H9 (cell line): ENCODE results near the gene LRRC10. TPM values are rescaled to one million over a fixed set of nuclear protein-coding genes. Genes with fewer than 3 reads are reported as not detected.

ENCODE experiments used
- DNase-seq: peaks from one replicate; pipeline ENCODE4 v3.0.0-alpha.2; 2017
- H2AFZ ChIP-seq: one replicate; pipeline ENCODE4 v1.6.1; 2013; ENCODE audit warnings: mild to moderate bottlenecking, low read length, control low read depth, moderate library complexity
- H2AK5ac ChIP-seq: 2 replicates; pipeline ENCODE4 v1.6.1; 2013; ENCODE audit warnings: low read length, control low read depth, mixed read lengths; ENCODE audit not compliant: insufficient read length
- H2BK120ac ChIP-seq: one replicate; pipeline ENCODE4 v1.6.1; 2013; ENCODE audit warnings: low read depth, mild to moderate bottlenecking, low read length, control low read depth, inconsistent platforms; ENCODE audit not compliant: poor library complexity, severe bottlenecking
- H2BK12ac ChIP-seq: 2 replicates; pipeline ENCODE4 v1.6.1; 2013; ENCODE audit warnings: low read length, control low read depth, mixed read lengths, low read depth; ENCODE audit not compliant: insufficient read length
- H2BK15ac ChIP-seq: 2 replicates; pipeline ENCODE4 v1.6.1; 2013; ENCODE audit warnings: low read depth, low read length, control low read depth
- H2BK20ac ChIP-seq: one replicate; pipeline ENCODE4 v1.6.1; 2013; ENCODE audit warnings: low read depth, mild to moderate bottlenecking, low read length, control low read depth, inconsistent platforms; ENCODE audit not compliant: poor library complexity, severe bottlenecking
- H2BK5ac ChIP-seq: 2 replicates; pipeline ENCODE4 v1.6.1; 2013; ENCODE audit warnings: low read length, control low read depth, mixed read lengths; ENCODE audit not compliant: insufficient read length
- H3K14ac ChIP-seq: 2 replicates; pipeline ENCODE4 v1.6.1; 2013; ENCODE audit warnings: low read length, control low read depth; ENCODE audit not compliant: insufficient read depth
- H3K18ac ChIP-seq: 2 replicates; pipeline ENCODE4 v1.6.1; 2013; ENCODE audit warnings: low read depth, mild to moderate bottlenecking, mixed read lengths, low read length, control low read depth; ENCODE audit not compliant: insufficient read length
- H3K23ac ChIP-seq: 2 replicates; pipeline ENCODE4 v1.6.1; 2013; ENCODE audit warnings: low read length, control low read depth, mixed read lengths, low read depth; ENCODE audit not compliant: insufficient read length
- H3K23me2 ChIP-seq: 2 replicates; pipeline ENCODE4 v1.6.1; 2013; ENCODE audit warnings: low read depth, mild to moderate bottlenecking, mixed read lengths, low read length, control low read depth; ENCODE audit not compliant: insufficient read length, poor library complexity, severe bottlenecking
- H3K27ac ChIP-seq: 2 replicates; pipeline ENCODE4 v1.5.1; 2013; ENCODE audit warnings: low read length, control low read depth, mixed read lengths, low read depth; ENCODE audit not compliant: insufficient read length
- H3K27me3 ChIP-seq: 2 replicates; pipeline ENCODE4 v1.6.1; 2013; ENCODE audit warnings: low read length, control low read depth, inconsistent platforms; ENCODE audit not compliant: insufficient read depth
- H3K4ac ChIP-seq: 2 replicates; pipeline ENCODE4 v1.6.1; 2013; ENCODE audit warnings: low read depth, mild to moderate bottlenecking, control low read depth, inconsistent platforms, low read length, moderate library complexity
- H3K4me1 ChIP-seq: 2 replicates; pipeline ENCODE4 v1.6.1; 2013; ENCODE audit warnings: low read length, control low read depth, inconsistent platforms; ENCODE audit not compliant: insufficient read depth
- H3K4me2 ChIP-seq: 2 replicates; pipeline ENCODE4 v1.6.1; 2013; ENCODE audit warnings: low read length, control low read depth, mixed read lengths; ENCODE audit not compliant: insufficient read length, insufficient read depth
- H3K56ac ChIP-seq: 2 replicates; pipeline ENCODE4 v1.6.1; 2013; ENCODE audit warnings: low read depth, mild to moderate bottlenecking, mixed read lengths, low read length, control low read depth; ENCODE audit not compliant: insufficient read length
- H3K79me1 ChIP-seq: 2 replicates; pipeline ENCODE4 v1.6.1; 2013; ENCODE audit warnings: low read depth, mild to moderate bottlenecking, moderate library complexity, low read length, control low read depth, inconsistent platforms; ENCODE audit not compliant: insufficient read depth, poor library complexity, severe bottlenecking
- H3K79me2 ChIP-seq: 2 replicates; pipeline ENCODE4 v1.6.1; 2013; ENCODE audit warnings: low read length, control low read depth, inconsistent platforms; ENCODE audit not compliant: insufficient read depth
- H3K9ac ChIP-seq: 2 replicates; pipeline ENCODE4 v1.6.1; 2013; ENCODE audit warnings: low read length, control low read depth, mixed read lengths; ENCODE audit not compliant: insufficient read length; ENCODE audit errors: extremely low read depth
- H3K9me3 ChIP-seq: one replicate; pipeline ENCODE4 v1.6.1; 2013; ENCODE audit warnings: low read depth, low read length, inconsistent platforms; ENCODE audit not compliant: control insufficient read depth
- H3T11ph ChIP-seq: one replicate; pipeline ENCODE4 v1.6.1; 2013; ENCODE audit warnings: mild to moderate bottlenecking, low read length, control low read depth, inconsistent platforms
- H4K20me1 ChIP-seq: one replicate; pipeline ENCODE4 v1.6.1; 2013; ENCODE audit not compliant: control insufficient read depth, insufficient read length, insufficient read depth
- H4K5ac ChIP-seq: 2 replicates; pipeline ENCODE4 v1.6.1; 2013; ENCODE audit warnings: low read depth, mild to moderate bottlenecking, mixed read lengths, low read length, control low read depth; ENCODE audit not compliant: insufficient read length
- H4K8ac ChIP-seq: replicated peaks from 2 replicates; pipeline ENCODE4 v1.6.1; 2013; ENCODE audit warnings: low read length, control low read depth, mixed read lengths, low read depth; ENCODE audit not compliant: insufficient read length
- H4K91ac ChIP-seq: 2 replicates; pipeline ENCODE4 v1.6.1; 2013; ENCODE audit warnings: low read depth, mild to moderate bottlenecking, moderate library complexity, mixed read lengths, low read length, control low read depth; ENCODE audit not compliant: insufficient read length
- H3K27ac Mint-ChIP-seq, 3 experiments: 2 replicates in 2 of 3; 3 replicates in 1 of 3; pipeline ENCODE4 v1.8.0; 2020 to 2021; ENCODE audit warnings: mixed read lengths in 3 of 3, mild to moderate bottlenecking in 1 of 3, moderate library complexity in 1 of 3
- H3K27me3 Mint-ChIP-seq: 2 replicates; pipeline ENCODE4 v1.8.0; 2021; ENCODE audit warnings: low read depth, mild to moderate bottlenecking, moderate library complexity, mixed read lengths
- H3K36me3 Mint-ChIP-seq, 3 experiments: 2 replicates in 2 of 3; 3 replicates in 1 of 3; pipeline ENCODE4 v1.8.0; 2020 to 2021; ENCODE audit warnings: low read depth in 3 of 3, mixed read lengths in 3 of 3; ENCODE audit not compliant: insufficient read depth in 1 of 3
- H3K4me1 Mint-ChIP-seq, 2 experiments: 2 replicates each; pipeline ENCODE4 v1.8.0; 2020; ENCODE audit warnings: mixed read lengths in 2 of 2
- H3K4me3 Mint-ChIP-seq, 2 experiments: 2 replicates in 1 of 2; 3 replicates in 1 of 2; pipeline ENCODE4 v1.8.0; 2020 to 2021; ENCODE audit warnings: mild to moderate bottlenecking in 2 of 2, mixed read lengths in 2 of 2, moderate library complexity in 1 of 2
- H3K9me3 Mint-ChIP-seq, 2 experiments: 2 replicates in 1 of 2; 3 replicates in 1 of 2; pipeline ENCODE4 v1.8.0; 2020; ENCODE audit warnings: mild to moderate bottlenecking in 2 of 2, mixed read lengths in 2 of 2, moderate library complexity in 1 of 2
- WGBS: extraction: QIAGEN DNeasy Blood & Tissue Kit; methylation state at CpG from one replicate; pipeline ENCODE4 v1.1.7; 2013; ENCODE audit warnings: missing lambda C conversion rate, low lambda C conversion rate, mixed read lengths; ENCODE audit not compliant: insufficient read length; ENCODE audit errors: extremely low coverage; 5-methylcytosine and 5-hydroxymethylcytosine counted together
- total RNA-seq: library from RNA; stranded (reverse); gene quantifications from 2 replicates; pipeline ENCODE4 v1.2.1, GENCODE V29; 2021
- TF ChIP-seq, protein P1 (sequence below): fragments of 200-600 bp; sonication (generic); conservative IDR thresholded peaks from 3 replicates; pipeline ENCODE4 v1.8.0; 2021; ENCODE audit warnings: antibody characterized with exemption, mild to moderate bottlenecking

The LRRC10 gene
- total RNA-seq, 1 experiment from 2014 or later = not detected

DNA sequence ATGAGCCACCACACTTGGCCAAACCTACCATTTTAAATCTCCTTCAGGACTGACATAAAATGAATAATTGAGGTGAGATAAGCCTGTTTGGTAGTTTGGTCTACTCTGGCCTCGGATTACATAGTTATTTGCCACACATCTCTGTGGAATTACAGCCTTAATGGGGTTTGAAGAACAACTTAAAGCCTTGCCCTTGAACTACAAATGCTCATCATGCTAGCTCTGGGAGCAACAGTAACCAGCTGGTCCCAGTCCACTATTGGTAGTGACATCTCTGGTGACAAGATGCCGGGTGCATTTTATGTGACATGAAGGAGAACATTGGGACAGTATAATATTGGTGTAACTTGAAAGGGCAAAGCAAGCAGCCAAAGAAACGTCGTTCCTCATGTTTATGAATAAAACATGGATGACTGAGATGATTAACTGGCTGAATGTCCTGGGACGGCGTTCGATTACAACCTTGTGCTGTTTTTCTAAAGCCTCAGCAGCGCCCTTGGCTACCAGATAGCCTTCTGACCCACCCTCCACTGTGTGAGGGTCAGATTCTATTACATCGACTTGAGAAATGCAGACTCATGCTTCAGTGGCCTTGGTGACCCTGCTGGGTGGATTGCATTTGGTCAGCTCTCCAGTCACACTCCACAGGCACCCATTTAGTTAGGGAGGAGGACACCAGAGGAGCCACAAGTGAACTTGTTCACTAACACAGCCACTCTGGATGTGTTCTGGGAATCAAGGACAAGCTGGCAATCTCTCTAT is 46.9 kb upstream of the LRRC10 start:
- no peak overlapping the region for H3K4me3 Mint-ChIP-seq
- no peaks in the 10 kb centered on the region for H3K36me3 Mint-ChIP-seq
- no peaks in the 10 kb centered on the region for H3K4me1 ChIP-seq

More for the DNA sequence above, 46.9 kb upstream of the LRRC10 start:
- H3T11ph ChIP-seq = no peak overlapping the region
- H4K8ac ChIP-seq = no peak overlapping the region
- TF ChIP-seq, protein P1, sequence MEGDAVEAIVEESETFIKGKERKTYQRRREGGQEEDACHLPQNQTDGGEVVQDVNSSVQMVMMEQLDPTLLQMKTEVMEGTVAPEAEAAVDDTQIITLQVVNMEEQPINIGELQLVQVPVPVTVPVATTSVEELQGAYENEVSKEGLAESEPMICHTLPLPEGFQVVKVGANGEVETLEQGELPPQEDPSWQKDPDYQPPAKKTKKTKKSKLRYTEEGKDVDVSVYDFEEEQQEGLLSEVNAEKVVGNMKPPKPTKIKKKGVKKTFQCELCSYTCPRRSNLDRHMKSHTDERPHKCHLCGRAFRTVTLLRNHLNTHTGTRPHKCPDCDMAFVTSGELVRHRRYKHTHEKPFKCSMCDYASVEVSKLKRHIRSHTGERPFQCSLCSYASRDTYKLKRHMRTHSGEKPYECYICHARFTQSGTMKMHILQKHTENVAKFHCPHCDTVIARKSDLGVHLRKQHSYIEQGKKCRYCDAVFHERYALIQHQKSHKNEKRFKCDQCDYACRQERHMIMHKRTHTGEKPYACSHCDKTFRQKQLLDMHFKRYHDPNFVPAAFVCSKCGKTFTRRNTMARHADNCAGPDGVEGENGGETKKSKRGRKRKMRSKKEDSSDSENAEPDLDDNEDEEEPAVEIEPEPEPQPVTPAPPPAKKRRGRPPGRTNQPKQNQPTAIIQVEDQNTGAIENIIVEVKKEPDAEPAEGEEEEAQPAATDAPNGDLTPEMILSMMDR = no peak
- H3K4ac ChIP-seq = no peak overlapping the region
- H3K27me3 ChIP-seq = no peaks in the 10 kb centered on the region
- Mint-ChIP-seq H3K4me1 (no peaks in the 10 kb centered on the region), H3K27me3 (no peaks in the 10 kb centered on the region), H3K27ac (no peak overlapping the region), H3K9me3 (no peaks in the 10 kb centered on the region)
- no peak for DNase-seq
- no peaks in the 10 kb centered on the region for H3K9me3 ChIP-seq
- no peak overlapping the region for H3K56ac ChIP-seq
- no peak overlapping the region for H3K14ac ChIP-seq
- no peak overlapping the region for H2BK12ac ChIP-seq
- no peak overlapping the region for H2BK15ac ChIP-seq
- H3K18ac ChIP-seq = no peak overlapping the region
- H2BK5ac ChIP-seq = no peak overlapping the region
- no peaks in the 10 kb centered on the region for H3K79me2 ChIP-seq
- no peaks in the 10 kb centered on the region for H3K79me1 ChIP-seq
- H3K9ac ChIP-seq = no peak overlapping the region
- H4K5ac ChIP-seq = no peak overlapping the region
- H3K23ac ChIP-seq = no peak overlapping the region
- no peaks in the 10 kb centered on the region for H3K23me2 ChIP-seq
- no peak overlapping the region for H2AFZ ChIP-seq
- H4K20me1 ChIP-seq = no peaks in the 10 kb centered on the region
- H2AK5ac ChIP-seq = no peak overlapping the region
- no peak overlapping the region for H2BK120ac ChIP-seq
- no peak overlapping the region for H3K27ac ChIP-seq
- no peak overlapping the region for H3K4me2 ChIP-seq
- H2BK20ac ChIP-seq = no peak overlapping the region
- H4K91ac ChIP-seq = no peak overlapping the region
- WGBS = no CpG with 5 or more reads among the region's 9 CpGs
